Left ventricle myocardium inferior (tissue), 1 donor: Measurements from ENCODE around the gene CLMN. TPM values are rescaled to one million over a fixed set of nuclear protein-coding genes. Genes with fewer than 3 reads are reported as not detected.

Experiments
- DNase-seq: peaks from one replicate; pipeline ENCODE4 v3.0.0-alpha.2; 2020
- H3K27ac ChIP-seq: fragments of 200-600 bp; replicated peaks from 2 replicates; pipeline ENCODE4 v1.8.0; 2021
- H3K27me3 ChIP-seq: fragments of 200-600 bp; 2 replicates; pipeline ENCODE4 v1.8.0; 2021; ENCODE audit warnings: low read depth
- H3K36me3 ChIP-seq: fragments of 200-600 bp; 2 replicates; pipeline ENCODE4 v1.8.0; 2021
- H3K4me1 ChIP-seq: fragments of 200-600 bp; 2 replicates; pipeline ENCODE4 v1.8.0; 2021
- H3K4me3 ChIP-seq: fragments of 200-600 bp; 2 replicates; pipeline ENCODE4 v1.8.0; 2021; ENCODE audit warnings: mild to moderate bottlenecking, moderate library complexity
- H3K9me3 ChIP-seq: fragments of 200-600 bp; replicated peaks from 2 replicates; pipeline ENCODE4 v1.8.0; 2021
- intact Hi-C: fragments of 100-400 bp; cut with micrococcal nuclease; formaldehyde crosslinking; loops from one replicate; pipeline ENCODE4 v1.11.0; 2022
- microRNA-seq: library from miRNA; unstranded; fragments of <30 nt; microRNA quantifications from one replicate; pipeline ENCODE4 v1.2.0, GENCODE V29; 2020
- total RNA-seq: library from RNA; stranded (reverse); fragmentation: NEBNext Ultra II Directional; extraction: Animal tissue kit (Norgen Biotek cat#: 25700); gene quantifications from one replicate; pipeline ENCODE4 v1.2.1, GENCODE V29; 2021
- TF ChIP-seq, protein P1 (sequence below): fragments of 200-600 bp; IDR thresholded peaks from 2 replicates; pipeline ENCODE4 v1.8.0; 2021; ENCODE audit warnings: antibody characterized with exemption, mild to moderate bottlenecking, borderline replicate concordance
- donor health status: DM: no; HTN: yes; CAD: no; lungs with severe emphysema.

CLMN gene
- total RNA-seq, 1 donor from 2014 or later = 3.7 TPM

DNA sequence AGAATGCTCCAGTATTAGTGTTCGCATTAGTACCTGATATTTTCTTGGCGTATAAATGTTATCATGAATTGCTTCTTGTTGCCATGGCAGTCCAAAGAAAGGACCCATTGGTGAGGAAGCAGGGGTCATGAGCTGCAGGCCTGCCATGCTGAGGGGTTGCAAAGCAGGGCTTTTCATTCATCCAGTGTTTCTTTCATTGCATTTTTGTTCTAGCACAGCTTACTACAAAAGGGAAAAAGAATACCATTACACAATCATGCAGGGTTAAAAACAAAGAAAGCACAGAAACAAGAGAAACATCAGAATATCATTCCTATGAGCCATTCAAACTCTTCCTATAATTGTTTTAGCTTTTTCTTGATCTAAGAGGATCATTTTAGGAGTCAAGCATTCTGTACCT lies 186.4 kb downstream of the CLMN start:
- H3K4me3 ChIP-seq = no peak overlapping the region
- TF ChIP-seq, protein P1, sequence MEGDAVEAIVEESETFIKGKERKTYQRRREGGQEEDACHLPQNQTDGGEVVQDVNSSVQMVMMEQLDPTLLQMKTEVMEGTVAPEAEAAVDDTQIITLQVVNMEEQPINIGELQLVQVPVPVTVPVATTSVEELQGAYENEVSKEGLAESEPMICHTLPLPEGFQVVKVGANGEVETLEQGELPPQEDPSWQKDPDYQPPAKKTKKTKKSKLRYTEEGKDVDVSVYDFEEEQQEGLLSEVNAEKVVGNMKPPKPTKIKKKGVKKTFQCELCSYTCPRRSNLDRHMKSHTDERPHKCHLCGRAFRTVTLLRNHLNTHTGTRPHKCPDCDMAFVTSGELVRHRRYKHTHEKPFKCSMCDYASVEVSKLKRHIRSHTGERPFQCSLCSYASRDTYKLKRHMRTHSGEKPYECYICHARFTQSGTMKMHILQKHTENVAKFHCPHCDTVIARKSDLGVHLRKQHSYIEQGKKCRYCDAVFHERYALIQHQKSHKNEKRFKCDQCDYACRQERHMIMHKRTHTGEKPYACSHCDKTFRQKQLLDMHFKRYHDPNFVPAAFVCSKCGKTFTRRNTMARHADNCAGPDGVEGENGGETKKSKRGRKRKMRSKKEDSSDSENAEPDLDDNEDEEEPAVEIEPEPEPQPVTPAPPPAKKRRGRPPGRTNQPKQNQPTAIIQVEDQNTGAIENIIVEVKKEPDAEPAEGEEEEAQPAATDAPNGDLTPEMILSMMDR = no peak
- intact Hi-C loops = no loop called here
- peaks cover 43% of the 10 kb centered on the region for H3K4me1 ChIP-seq
- H3K27ac ChIP-seq = no peak overlapping the region
- H3K27me3 ChIP-seq = no peaks in the 10 kb centered on the region
- peaks cover 40% of the 10 kb centered on the region for H3K36me3 ChIP-seq
- no peak for DNase-seq
- H3K9me3 ChIP-seq = no peaks in the 10 kb centered on the region

DNA sequence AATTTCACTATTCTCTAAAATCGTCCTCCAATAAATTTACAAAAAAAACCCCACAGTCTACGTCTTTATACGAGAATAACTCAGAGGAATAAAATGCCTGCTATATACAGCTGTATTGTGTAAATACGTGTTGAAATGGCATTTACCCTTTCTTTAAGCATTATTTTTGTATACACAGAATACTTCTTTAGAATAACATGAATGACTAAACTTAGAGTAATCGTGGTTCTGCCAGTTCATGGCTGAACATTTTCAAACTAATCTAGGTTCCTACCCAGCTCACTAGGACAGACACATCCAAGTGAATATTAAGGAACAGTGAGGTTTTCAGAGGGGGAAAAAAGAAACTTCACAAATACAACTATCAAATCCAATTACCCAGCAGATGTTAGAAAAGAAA lies 186.9 kb downstream of the CLMN start:
- Histone ChIP-seq H3K9me3 (no peaks in the 10 kb centered on the region), H3K27me3 (no peaks in the 10 kb centered on the region), H3K27ac (no peak overlapping the region), H3K4me3 (no peak overlapping the region), H3K36me3 (peaks cover 40% of the 10 kb centered on the region), H3K4me1 (peaks cover 39% of the 10 kb centered on the region)
- DNase-seq = no peak
- intact Hi-C loops = no loop called here
- TF ChIP-seq, protein P1 = no peak

Small RNAs within 50 kb of the gene (microRNA-seq; reads per million reads assigned to microRNA genes)
- gene MIR3173 = 2.8 reads per million

Other genes starting within 250 kb of the CLMN start
- gene DICER1, start 162.4 kb downstream of the CLMN start, total RNA-seq = 22.1 TPM
- 11.3 TPM for gene SYNE3, start 196.7 kb upstream of the CLMN start, total RNA-seq
- 85.0 TPM for gene GLRX5, start 215.1 kb upstream of the CLMN start, total RNA-seq